Testis (tissue), 3 donors: ENCODE measurements around the gene USP1. TPM values are rescaled to one million over a fixed set of nuclear protein-coding genes. Genes with fewer than 3 reads are reported as not detected.

Source experiments
- DNase-seq: peaks from one replicate; pipeline ENCODE4 v3.0.0-alpha.2; 2019
- H3K27ac ChIP-seq, 2 donors: fragments of 200-600 bp; sonication (generic); one replicate each; pipeline ENCODE4 v1.5.1; 2019
- H3K27me3 ChIP-seq: fragments of 200-600 bp; sonication (generic); one replicate; pipeline ENCODE4 v1.5.1; 2019
- H3K36me3 ChIP-seq: fragments of 200-600 bp; sonication (generic); one replicate; pipeline ENCODE4 v1.5.1; 2017; ENCODE audit warnings: low read depth; ENCODE audit errors: missing control alignments
- H3K4me1 ChIP-seq: fragments of 200-600 bp; sonication (generic); one replicate; pipeline ENCODE4 v1.5.1; 2019
- H3K4me3 ChIP-seq, 2 donors: fragments of 200-600 bp; sonication (generic); one replicate each; pipeline ENCODE4 v1.5.1; 2017 to 2019
- H3K9me3 ChIP-seq: fragments of 200-600 bp; sonication (generic); one replicate; pipeline ENCODE4 v1.5.1; 2017
- POLR2A ChIP-seq: fragments of 450-650 bp; IDR thresholded peaks from one replicate; pipeline ENCODE4 v1.6.1; 2017; ENCODE audit warnings: antibody characterized with exemption, mild to moderate bottlenecking, moderate library complexity
- WGBS, 2 donors: methylation state at CpG; one replicate each; pipeline ENCODE4 v1.1.5; 2018; 5-methylcytosine and 5-hydroxymethylcytosine counted together
- intact Hi-C: fragments of 100-400 bp; cut with DNase I; formaldehyde crosslinking; loops from one replicate; pipeline ENCODE4 v1.15.1; 2023; ENCODE audit warnings: low total_unique reads
- polyA plus RNA-seq: library from polyadenylated mRNA; stranded (reverse); fragments of 350-450 nt; fragmentation: Illumina TruSeq; extraction: RNeasy Lipid Tissue Mini Kit (QIAGEN cat#74804); gene quantifications from one replicate; pipeline ENCODE4 v1.2.3, GENCODE V29; 2014; ENCODE audit warnings: low read depth, low replicate concordance; ENCODE audit not compliant: insufficient read depth
- total RNA-seq, 2 donors: library from RNA; depleted of rRNA; stranded (reverse); fragments of >200 nt; gene quantifications; one replicate each; pipeline ENCODE4 v1.2.3, GENCODE V29; 2016
- TF ChIP-seq, protein P1 (sequence below), 3 experiments: fragments of 450-650 bp in 2 of 3; fragments of 200-600 bp in 1 of 3; sonication (generic) in 1 of 3; IDR thresholded peaks; one replicate each; pipeline ENCODE4 v1.5.1; 2016 to 2019; ENCODE audit warnings: antibody characterized with exemption in 3 of 3, mild to moderate bottlenecking in 2 of 3, moderate library complexity in 1 of 3

Gene USP1
- total and polyA plus RNA-seq, 3 donors from 2014 or later: 43.5 to 58.1 (median 49.1) TPM

GRCh38 chr1:62423580-62424242 lies 13.1 kb upstream of the USP1 start:
- Histone ChIP-seq H3K27me3 (no peaks in the 10 kb centered on the region), H3K27ac (no peak overlapping the region), H3K4me1 (no peaks in the 10 kb centered on the region), H3K9me3 (no peaks in the 10 kb centered on the region), H3K4me3 (peak overlapping the region; percentile 1 to 9), H3K36me3 (no peaks in the 10 kb centered on the region)
- TF ChIP-seq, protein P1, sequence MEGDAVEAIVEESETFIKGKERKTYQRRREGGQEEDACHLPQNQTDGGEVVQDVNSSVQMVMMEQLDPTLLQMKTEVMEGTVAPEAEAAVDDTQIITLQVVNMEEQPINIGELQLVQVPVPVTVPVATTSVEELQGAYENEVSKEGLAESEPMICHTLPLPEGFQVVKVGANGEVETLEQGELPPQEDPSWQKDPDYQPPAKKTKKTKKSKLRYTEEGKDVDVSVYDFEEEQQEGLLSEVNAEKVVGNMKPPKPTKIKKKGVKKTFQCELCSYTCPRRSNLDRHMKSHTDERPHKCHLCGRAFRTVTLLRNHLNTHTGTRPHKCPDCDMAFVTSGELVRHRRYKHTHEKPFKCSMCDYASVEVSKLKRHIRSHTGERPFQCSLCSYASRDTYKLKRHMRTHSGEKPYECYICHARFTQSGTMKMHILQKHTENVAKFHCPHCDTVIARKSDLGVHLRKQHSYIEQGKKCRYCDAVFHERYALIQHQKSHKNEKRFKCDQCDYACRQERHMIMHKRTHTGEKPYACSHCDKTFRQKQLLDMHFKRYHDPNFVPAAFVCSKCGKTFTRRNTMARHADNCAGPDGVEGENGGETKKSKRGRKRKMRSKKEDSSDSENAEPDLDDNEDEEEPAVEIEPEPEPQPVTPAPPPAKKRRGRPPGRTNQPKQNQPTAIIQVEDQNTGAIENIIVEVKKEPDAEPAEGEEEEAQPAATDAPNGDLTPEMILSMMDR (IDR thresholded peaks at IDR 0.05): no peak
- TF ChIP-seq POLR2A: no peak
- peak; percentile 42 for DNase-seq
- WGBS, 2 donors: 67 to 80% methylated on average over 14 of the region's 14 CpGs
- intact Hi-C loops: no loop called here

DNA sequence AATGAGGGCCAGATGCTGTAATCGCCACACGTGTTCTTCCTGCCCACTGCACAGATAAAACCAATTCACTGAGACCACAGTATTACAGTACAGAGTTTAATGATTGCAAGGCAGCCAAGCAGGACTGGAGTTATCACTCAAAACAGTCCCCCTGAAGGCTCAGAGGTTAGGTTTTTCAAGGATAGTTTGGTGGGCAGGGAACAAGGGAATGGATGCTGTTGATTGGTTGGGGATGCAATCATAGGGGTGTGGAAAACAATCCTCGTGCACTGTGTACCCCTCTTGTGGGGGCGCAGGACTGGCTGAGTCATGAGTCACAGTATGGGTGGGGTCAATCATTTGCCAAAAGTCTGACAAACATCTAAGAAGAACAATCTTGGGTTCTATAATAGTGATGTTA lies 12.4 kb upstream of the USP1 start:
- Histone ChIP-seq H3K27ac (no peak overlapping the region), H3K27me3 (no peaks in the 10 kb centered on the region), H3K4me1 (no peaks in the 10 kb centered on the region), H3K9me3 (no peaks in the 10 kb centered on the region), H3K36me3 (no peaks in the 10 kb centered on the region), H3K4me3 (peak overlapping the region in 1 of 2 donors; percentile 9)
- DNase-seq: no peak
- 54 to 59% methylated on average over 4 of the region's 4 CpGs for WGBS, 2 donors
- TF ChIP-seq, protein P1 (IDR thresholded peaks at IDR 0.05): no peak
- no peak for TF ChIP-seq POLR2A
- intact Hi-C loops: no loop called here

- H3K9me3 ChIP-seq: no peaks in the 10 kb centered on the region
- intact Hi-C loops: no loop called here
- no peaks in the 10 kb centered on the region for H3K27me3 ChIP-seq
- no peak for DNase-seq
- H3K27ac ChIP-seq: no peak overlapping the region
- TF ChIP-seq POLR2A: no peak
- TF ChIP-seq, protein P1 (IDR thresholded peaks at IDR 0.05): no peak
- H3K4me1 ChIP-seq: no peaks in the 10 kb centered on the region
- 73 to 74% methylated on average over 5 of the region's 5 CpGs for WGBS, 2 donors
- H3K4me3 ChIP-seq: no peak overlapping the region
- no peaks in the 10 kb centered on the region for H3K36me3 ChIP-seq
Observed at GRCh38 chr1:62425041-62425440, 11.8 kb upstream of the USP1 start.

- no peaks in the 10 kb centered on the region for H3K27me3 ChIP-seq
- H3K36me3 ChIP-seq: no peaks in the 10 kb centered on the region
- TF ChIP-seq, protein P1 (IDR thresholded peaks at IDR 0.05): no peak
- TF ChIP-seq POLR2A: no peak
- no peak overlapping the region for H3K4me3 ChIP-seq
- intact Hi-C loops: no loop called here
- no peak for DNase-seq
- H3K9me3 ChIP-seq: no peaks in the 10 kb centered on the region
- WGBS, 2 donors: 35 to 36% methylated on average over 3 of the region's 3 CpGs
- H3K4me1 ChIP-seq: no peaks in the 10 kb centered on the region
- no peak overlapping the region for H3K27ac ChIP-seq
Observed at GRCh38 chr1:62426237-62426636, 10.6 kb upstream of the USP1 start.

GRCh38 chr1:62426794-62427193 lies 10.1 kb upstream of the USP1 start:
- intact Hi-C loops: no loop called here
- no peaks in the 10 kb centered on the region for H3K27me3 ChIP-seq
- H3K9me3 ChIP-seq: no peaks in the 10 kb centered on the region
- no peak overlapping the region for H3K4me3 ChIP-seq
- no peak overlapping the region for H3K27ac ChIP-seq
- 82 to 94% methylated on average over 1 of the region's 1 CpG for WGBS, 2 donors
- H3K4me1 ChIP-seq: no peaks in the 10 kb centered on the region
- DNase-seq: no peak
- TF ChIP-seq, protein P1 (IDR thresholded peaks at IDR 0.05): no peak
- TF ChIP-seq POLR2A: no peak
- no peaks in the 10 kb centered on the region for H3K36me3 ChIP-seq
